Body of pancreas (tissue), 4 donors: Measurements from ENCODE around the gene ATAD3C.

Experiments used
- CTCF ChIP-seq, 7 experiments: fragments of 450-650 bp in 4 of 7; fragments of 200-600 bp in 3 of 7; sonication (generic) in 3 of 7; IDR thresholded peaks; one replicate each; pipeline ENCODE4 v1.5.1; 2016 to 2019; ENCODE audit warnings: antibody characterized with exemption in 7 of 7
- POLR2A ChIP-seq, 3 donors: fragments of 450-650 bp; IDR thresholded peaks; one replicate each; pipeline ENCODE4 v1.6.1; 2016; ENCODE audit warnings: antibody characterized with exemption in 3 of 3, mild to moderate bottlenecking in 2 of 3

DNA sequence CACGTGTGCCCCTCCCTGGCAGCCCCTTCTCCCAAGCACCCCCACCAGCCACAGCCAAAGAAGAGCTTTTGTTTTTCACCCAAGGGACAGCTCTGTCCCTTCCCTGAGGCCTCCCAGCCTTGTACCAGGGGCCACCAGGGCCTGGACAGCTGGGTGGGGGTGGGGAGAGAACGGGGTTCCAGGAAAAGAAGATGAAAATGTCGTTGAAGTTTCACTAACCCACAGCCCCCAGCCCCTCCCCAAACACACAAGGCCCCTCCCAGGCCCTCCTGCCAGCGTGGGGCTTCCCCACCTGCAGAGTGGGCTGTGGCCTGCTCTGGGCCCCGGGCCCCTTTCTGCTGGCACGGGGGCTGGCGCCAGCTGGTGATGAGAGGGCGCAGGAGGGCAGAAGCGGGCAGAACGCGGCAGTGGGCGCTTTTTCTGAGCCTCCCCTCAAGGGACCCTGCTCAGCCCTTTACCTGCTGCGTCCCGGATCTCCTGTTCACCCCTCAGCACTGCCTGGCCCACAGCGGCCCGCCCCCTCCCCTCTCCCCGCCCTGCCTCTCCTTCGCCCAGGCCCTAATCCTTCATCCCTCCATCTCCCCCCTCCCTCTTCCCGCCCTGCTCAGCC is 22.9 kb upstream of the ATAD3C start:
- TF ChIP-seq POLR2A (IDR thresholded peaks at IDR 0.05): no peak
- TF ChIP-seq CTCF (IDR thresholded peaks at IDR 0.05): no peak
